ENCODE data around the gene BHMT2.

GRCh38 chr5:79080804-79081203 is 11.2 kb downstream of the BHMT2 start:
- TF ChIP-seq POLR2A (IDR thresholded peaks at IDR 0.05; ENCODE audit: borderline replicate concordance, extremely low read depth, insufficient read depth, insufficient read length) (no peak), EZH2 (IDR thresholded peaks at IDR 0.05) (no peak), ZNF274 (IDR thresholded peaks at IDR 0.05; ENCODE audit: low read depth, low read length) (no peak), CTCF (IDR thresholded peaks at IDR 0.05 in 2 of 3, conservative IDR thresholded peaks at IDR 0.05 in 1 of 3; ENCODE audit: borderline replicate concordance in 1 of 3, insufficient read depth in 1 of 3, low read depth in 2 of 3, low read length in 2 of 3) (no peak), TCF7L2 (IDR thresholded peaks at IDR 0.05; ENCODE audit: borderline replicate concordance, extremely low read depth, insufficient read depth, insufficient read length) (no peak), ELF1 (IDR thresholded peaks at IDR 0.05; ENCODE audit: borderline replicate concordance, low read depth) (no peak), CEBPB (IDR thresholded peaks at IDR 0.05; ENCODE audit: low read depth) (no peak), POLR2AphosphoS5 (IDR thresholded peaks at IDR 0.05; ENCODE audit: low read depth, low read length) (no peak), YY1 (IDR thresholded peaks at IDR 0.05; ENCODE audit: extremely low read depth, insufficient replicate concordance, low read depth, low read length) (no peak), REST (IDR thresholded peaks at IDR 0.05; ENCODE audit: low read depth) (no peak), ZBTB33 (IDR thresholded peaks at IDR 0.05; ENCODE audit: extremely low read depth, insufficient replicate concordance, low read length) (no peak)
